GM12875 (cell line): ENCODE data around the gene TMC5.
"Not testable (repeated sequence)": the region's sequence is repeated elsewhere in the genome, so short reads cannot be mapped to it uniquely, and the experiment has no call there.

ENCODE experiments used
- H3K4me3 ChIP-seq: one replicate; pipeline ENCODE4 v1.5.1; 2011; ENCODE audit warnings: low read depth, low read length, control low read depth
- CTCF ChIP-seq: IDR thresholded peaks from 2 replicates; pipeline ENCODE4 v1.5.1; 2011; ENCODE audit warnings: low read depth, mild to moderate bottlenecking, control low read depth, inconsistent platforms, low read length, moderate library complexity, borderline replicate concordance; ENCODE audit not compliant: insufficient read depth

The TMC5 gene

GRCh38 chr16:19380328-19380727 lies 37.4 kb upstream of the TMC5 start:
- H3K4me3 ChIP-seq: no peak overlapping the region
- TF ChIP-seq CTCF: no peak

GRCh38 chr16:19382084-19382801 lies 35.4 kb upstream of the TMC5 start:
- TF ChIP-seq CTCF: no peak

GRCh38 chr16:19382887-19383816 lies 34.5 kb upstream of the TMC5 start:
- no peak for TF ChIP-seq CTCF
- H3K4me3 ChIP-seq: no peak overlapping the region

More at GRCh38 chr16:19382084-19382801, 35.4 kb upstream of the TMC5 start:
- H3K4me3 ChIP-seq: no peak overlapping the region

- no peak overlapping the region for H3K4me3 ChIP-seq
- TF ChIP-seq CTCF: no peak
Observed at GRCh38 chr16:19384656-19385055, 33.0 kb upstream of the TMC5 start.

- TF ChIP-seq CTCF: no peak
- no peak overlapping the region for H3K4me3 ChIP-seq
Observed at GRCh38 chr16:19386525-19386924, 31.2 kb upstream of the TMC5 start.

GRCh38 chr16:19389246-19389645 lies 28.4 kb upstream of the TMC5 start:
- TF ChIP-seq CTCF: peak; percentile 59

GRCh38 chr16:19391185-19391776 lies 26.4 kb upstream of the TMC5 start:
- H3K4me3 ChIP-seq: not testable (repeated sequence)

More at GRCh38 chr16:19389246-19389645, 28.4 kb upstream of the TMC5 start:
- H3K4me3 ChIP-seq: no peak overlapping the region
